ENCODE results near the gene STARD9. TPM values are rescaled to one million over a fixed set of nuclear protein-coding genes. Genes with fewer than 3 reads are reported as not detected.
"Not testable (repeated sequence)": the region's sequence is repeated elsewhere in the genome, so short reads cannot be mapped to it uniquely, and the experiment has no call there.

The STARD9 gene
- total RNA-seq, 1 donor from 2014 or later: 17.0 TPM

DNA sequence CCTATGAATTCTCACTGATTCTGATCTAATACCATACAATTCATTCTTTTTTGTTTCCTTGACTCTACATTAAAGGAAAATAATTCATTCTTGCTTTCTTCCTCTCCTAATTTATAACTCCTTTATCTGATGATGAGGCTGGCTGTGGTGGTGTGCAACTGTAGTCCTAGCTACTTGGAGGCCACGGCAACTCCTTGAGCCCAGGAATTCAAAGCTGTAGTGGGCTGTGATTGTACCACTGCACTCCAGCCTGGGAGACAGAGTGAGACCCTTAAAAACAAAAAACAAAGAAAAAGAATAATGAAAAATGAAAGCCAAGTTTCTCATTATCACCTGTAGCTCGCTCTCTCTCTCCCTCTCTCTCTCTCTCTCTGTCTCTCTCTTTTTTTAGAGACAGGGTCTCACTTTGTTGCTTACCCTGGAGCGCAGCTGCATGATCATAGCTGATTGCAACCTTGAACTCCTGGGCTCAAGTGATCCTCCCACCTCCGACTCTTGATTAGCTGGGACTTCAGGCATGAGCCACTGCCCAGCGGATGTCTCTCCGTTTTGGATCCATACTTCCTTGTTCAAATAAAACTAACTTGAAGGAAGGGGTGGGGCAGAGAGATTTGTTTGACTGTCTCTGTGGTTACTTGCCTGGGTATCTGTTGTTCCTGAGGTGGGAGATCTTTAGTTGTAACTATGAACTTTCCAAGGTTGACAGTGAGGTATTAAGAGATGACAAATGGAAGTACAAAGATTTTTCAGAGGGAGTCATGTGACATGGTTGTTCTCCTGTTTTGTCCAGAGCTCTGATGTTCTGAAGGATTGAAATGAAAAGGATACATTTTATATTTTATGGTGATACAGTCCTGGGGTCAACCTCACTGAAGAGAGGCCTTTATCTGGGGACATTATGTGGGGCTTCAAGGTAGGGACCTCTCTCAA lies 46.9 kb downstream of the STARD9 start:
- no peak for DNase-seq (ENCODE audit: low spot score)

DNA sequence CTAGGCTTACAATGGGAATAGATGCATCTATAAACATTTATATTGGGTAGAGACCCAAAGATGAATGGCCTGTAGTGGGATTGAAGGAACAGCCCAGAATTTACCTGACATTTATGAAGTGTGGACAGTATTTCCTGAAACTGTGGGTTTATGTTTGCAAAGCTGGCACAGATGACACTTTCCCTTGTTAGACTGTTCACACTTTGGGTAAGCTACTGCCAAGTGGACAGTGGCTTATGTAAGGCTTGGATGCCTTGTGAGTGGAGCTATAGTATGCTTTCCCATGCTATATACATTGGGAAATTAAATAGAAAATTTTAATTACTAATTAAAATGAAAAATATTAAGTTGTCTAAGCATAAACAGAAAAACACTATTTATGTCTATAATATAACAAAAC lies 48.5 kb downstream of the STARD9 start:
- no peak for DNase-seq (ENCODE audit: low spot score)

DNA sequence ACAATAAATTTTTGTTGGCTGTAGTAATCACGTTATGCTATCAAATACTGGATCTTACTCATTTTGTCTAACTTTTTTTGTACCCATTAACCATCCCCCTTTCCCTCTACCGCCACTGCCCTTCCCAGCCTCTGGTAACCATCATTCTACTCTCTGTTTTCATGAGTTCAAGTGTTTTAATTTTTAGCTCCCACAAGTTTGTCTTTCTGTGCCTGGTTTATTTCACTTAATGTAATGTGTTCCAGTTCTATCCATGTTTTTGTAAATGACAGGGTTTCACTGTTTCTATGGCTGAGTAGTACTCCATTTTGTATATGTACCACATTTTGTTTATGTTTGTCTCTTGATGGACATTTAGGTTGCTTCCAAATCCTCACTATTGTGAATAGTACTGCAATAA lies 52.1 kb downstream of the STARD9 start:
- no peak for DNase-seq (ENCODE audit: low spot score)

DNA sequence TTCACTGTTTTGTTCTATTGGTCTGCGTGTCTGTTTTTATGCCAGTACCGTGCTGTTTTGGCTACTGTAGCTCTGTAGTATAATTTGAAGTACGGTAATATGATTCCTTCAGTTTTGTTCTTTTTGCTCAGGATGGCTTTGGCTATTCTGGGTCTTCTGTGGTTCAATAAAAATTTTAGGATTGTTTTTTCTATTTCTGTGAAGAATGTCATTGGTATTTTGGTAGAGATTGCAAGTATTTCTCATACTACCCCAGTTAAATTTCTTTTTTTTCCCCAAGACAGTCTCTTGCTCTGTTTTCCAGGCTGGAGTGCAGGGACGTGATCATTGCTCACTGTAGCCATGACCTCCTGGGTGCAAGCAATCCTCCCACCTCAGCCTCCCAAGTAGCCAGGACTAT lies 53.4 kb downstream of the STARD9 start:
- no peak for DNase-seq (ENCODE audit: low spot score)

DNA sequence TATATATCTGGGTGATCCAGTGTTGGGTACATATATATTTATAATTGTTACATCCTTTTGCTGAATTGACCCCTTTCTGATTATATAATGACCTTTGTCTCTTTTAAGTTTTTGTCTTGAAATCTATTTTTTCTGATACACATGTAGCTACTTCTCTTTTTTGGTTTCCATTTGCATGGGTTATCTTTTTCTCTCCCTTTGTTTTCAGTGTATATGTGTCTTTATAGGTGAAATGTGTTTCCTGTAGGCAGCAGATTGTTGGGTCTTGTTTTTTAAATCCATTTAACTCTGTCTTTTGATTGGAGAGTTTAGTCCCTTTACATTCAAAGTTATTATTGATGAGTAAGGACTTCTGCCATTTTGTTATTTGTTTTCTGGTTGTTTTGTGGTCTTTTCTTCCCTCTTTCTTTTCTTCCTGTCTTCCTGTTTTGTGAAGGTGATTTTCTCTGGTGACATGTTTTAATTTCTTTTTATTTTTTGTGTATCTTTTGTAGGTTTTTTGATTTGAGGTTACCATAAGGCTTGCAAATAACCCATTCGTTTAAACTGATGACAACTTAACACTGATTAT lies 56.8 kb downstream of the STARD9 start:
- DNase-seq (ENCODE audit: low spot score): no peak

DNA sequence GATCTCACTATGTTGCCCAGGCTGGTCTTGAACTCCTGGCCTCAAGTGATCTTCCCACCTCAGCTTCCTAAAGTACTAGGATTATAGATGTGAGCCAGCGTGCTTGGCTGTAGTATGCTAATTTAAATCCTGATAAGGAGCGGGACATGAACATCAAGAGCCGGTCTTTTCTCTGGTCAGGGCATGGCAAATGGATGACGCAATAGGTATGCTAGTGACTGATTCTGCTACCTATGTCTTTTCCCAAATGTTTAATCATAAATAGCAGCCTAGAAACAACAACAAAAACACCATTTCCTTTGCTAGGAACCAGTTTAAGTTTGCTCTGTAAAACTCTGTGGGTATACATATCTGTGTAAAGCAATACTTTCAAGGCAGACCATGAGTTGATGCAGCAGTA lies 64.7 kb downstream of the STARD9 start:
- no peak for DNase-seq (ENCODE audit: low spot score)

DNA sequence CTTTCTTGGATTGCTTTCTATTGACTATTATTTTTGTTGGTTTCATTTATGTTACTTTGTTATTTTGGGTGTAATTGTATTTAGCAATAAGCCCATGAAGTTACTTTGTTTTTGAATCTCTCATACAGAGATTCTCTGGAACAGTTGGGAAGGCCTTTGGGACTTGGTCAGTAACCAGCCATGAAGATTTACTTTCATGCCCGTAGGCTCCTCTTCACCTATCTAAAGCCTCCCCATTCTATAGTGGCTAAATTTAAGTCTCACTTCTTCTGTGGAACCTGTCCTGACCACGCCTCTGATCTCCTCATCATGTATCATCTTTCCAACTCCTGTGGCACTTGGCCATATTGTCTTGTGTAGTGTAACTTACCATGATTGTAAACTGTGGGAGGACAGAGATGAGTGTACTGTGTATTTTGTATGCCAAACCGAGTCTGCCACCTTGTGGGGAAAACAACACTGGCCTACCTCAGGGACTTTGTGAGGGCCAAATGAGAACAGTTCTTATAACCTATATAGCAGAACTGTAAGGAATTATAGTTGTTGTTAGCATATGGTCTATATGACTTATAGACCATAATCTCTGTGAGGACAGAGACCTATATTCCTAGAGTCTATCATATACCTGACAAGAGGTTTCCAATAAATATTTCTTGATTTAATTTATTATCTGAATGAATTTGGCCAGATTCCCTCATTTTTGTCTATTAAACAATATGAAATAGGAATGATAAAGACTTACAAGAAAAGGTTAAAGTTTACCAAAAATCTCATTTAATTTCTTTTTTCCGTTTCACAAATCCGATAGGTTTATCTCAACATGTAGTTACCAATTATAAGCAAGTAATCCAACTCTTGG lies 75.0 kb downstream of the STARD9 start:
- no peak for DNase-seq (ENCODE audit: low spot score)

DNA sequence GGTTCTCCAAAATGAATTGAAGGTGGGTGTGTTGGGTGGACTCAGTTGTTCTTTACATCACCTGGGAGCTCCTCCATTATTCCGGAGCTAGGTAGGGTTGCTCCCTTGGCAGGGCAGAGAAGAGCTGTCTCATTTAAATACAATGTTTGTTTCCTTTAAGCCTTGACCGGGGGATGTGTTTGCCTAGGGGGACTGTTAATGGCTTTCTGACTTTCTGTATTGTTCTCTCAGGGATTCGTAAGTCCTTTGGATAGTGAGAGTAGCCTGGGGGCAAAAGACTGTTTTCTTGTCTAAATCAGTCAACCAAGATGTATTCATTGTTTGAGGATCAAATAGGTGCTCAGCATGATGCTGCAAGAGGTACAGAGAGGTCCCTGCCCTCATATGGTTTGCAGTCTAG lies 90.4 kb downstream of the STARD9 start:
- DNase-seq (ENCODE audit: low spot score): no peak

DNA sequence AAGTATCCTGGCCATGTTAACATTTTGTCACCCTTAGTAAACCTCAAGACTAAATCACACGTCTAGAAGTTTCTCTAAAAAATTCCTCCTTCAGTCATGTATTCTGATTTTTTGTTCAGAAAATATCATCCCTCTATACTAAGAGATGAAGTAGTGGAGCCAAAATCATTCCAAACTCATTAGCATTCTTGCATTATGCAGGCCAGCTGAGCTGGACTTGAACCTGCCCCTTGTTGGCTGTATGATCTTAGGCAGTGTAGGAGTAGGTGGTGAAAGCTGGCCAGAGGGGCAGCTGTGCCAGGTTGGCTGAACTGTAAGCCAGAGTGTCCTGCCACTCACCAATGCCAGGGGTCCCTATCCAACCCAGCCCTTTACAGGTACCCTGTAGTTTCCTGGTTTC lies 92.4 kb downstream of the STARD9 start:
- no peak for DNase-seq (ENCODE audit: low spot score)

DNA sequence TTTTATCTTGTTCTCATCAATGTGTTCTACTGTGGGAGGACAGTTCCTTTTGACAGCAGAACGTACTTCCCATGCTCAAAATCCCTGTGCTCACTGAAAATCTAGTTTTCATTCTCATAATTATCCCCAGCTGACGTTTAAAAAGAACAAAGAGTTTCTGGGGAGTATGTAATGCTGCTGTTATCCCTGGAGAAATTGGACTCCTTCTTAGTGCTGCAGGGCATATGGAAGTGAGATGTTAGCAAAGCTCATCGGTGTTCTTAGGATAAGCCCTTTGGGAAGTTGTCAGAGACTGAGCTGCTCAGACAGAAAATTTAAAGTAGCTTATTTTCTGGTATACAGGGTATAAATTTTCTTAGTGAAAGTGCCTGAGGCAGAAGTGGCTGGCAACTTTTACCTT lies 95.0 kb downstream of the STARD9 start:
- no peak for DNase-seq (ENCODE audit: low spot score)

DNA sequence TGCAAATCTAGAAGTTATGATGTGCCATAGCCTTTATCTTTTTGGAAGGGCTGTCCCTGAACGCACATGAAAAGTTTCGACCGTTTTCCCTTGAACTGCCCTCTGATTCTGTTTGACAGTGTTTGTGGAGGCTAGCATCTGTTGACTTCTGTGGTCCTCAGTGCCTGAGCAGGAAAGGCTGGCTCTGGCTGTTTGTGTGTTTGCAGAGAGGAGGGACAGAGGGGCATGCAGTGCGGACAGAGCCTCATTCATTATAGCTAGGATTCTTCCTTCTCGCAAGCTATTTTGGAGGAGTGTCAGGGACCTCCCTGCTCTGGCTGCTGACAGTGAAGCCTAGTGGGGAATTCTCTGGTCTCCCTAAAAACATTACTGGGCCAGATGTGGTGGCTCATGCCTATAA lies 97.0 kb downstream of the STARD9 start:
- DNase-seq (ENCODE audit: low spot score): no peak

DNA sequence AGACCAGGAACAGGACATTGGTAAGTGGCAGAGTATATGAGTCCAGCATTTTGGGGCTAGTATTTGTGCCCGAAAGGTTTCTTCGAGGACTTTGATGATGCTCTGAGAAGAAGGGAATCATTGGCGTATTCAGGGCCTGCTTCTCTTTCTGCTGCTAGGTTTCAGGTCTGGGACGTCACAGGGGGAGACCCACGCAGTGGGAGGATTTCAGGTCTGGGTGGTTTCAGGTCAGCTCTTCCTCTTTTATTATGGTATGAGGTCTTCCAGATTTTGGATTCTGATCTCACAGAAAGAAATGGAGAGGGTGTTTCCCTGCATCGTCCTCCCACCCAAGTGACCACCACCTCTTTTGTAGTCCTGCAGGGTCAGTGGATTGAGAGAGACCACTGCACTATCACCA lies 99.1 kb downstream of the STARD9 start:
- no peak for DNase-seq (ENCODE audit: low spot score)

DNA sequence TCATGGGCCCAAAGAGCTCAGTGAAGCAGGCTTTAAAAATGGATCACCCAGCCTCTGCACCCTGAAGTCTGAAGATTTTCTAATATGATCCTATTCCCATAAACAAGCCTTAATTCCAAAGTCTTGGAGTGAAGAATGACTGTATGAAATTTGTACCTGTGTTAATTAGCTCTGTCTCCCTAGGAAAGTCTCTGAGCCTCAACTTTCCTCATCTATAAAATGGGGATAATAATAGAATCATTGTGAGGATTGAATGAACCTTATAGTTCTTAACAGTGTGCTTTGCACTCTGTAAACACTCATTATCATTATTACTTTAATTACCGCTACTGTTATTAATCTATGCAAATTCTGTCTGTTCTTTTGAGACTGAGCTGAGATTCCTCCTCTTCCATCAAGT lies 99.6 kb downstream of the STARD9 start:
- DNase-seq (ENCODE audit: low spot score): no peak

DNA sequence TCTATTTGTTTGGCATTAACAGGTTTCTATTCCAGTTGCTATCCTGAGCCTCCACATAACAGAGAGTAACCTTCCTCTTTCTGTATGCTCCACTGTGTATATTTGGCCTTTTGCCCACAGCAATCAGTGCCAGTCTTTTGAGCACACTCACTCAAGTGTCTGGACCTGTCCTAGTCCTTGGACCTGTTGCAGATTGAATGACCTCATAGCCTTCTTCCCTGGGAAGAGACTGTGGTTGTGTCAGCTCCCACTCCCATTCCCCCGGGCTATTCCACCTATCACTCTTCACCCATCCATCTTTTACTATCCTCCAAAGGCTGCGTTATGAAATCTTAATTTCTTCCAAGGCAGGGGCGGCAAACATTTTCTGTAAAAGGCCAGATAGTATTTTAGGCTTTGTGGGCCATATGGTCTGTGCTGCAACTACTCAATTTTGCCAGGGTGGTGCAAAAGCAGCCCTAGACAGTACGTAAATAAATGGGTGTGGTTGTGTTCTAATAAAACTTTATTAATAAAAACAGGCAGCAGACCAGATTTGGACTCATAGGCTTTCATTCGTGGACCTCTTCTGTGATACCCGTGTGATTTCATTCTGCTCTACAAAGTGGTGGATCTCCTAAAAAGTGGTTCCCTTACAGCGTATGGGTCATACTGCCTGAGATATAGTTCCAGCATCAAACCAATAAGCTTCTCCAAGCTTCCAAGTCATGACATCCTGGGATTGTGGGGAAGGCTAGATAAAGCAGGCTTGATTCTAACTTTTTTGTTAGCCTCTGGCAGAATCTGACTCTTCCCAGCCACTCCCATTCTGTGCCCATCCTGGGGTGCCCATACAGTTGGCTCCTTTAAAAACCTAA lies 104.1 kb downstream of the STARD9 start:
- DNase-seq (ENCODE audit: low spot score): no peak

DNA sequence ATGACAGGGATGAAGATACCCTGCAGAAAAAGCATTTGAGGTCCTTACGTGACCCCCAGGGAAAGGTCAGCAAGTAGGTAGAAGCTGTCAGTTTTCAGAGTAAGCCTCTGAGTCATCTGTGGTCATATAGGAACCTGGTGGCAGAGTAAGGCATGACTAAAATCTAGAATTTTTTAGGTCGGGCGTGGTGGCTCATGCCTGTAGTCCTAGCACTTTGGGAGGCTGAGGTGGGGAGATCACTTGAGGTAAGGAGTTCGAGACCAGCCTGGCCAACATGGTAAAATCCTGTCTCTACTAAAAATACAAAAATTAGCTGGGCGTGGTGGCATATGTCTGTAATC lies 104.7 kb downstream of the STARD9 start:
- not testable (repeated sequence) for DNase-seq (ENCODE audit: low spot score)

DNA sequence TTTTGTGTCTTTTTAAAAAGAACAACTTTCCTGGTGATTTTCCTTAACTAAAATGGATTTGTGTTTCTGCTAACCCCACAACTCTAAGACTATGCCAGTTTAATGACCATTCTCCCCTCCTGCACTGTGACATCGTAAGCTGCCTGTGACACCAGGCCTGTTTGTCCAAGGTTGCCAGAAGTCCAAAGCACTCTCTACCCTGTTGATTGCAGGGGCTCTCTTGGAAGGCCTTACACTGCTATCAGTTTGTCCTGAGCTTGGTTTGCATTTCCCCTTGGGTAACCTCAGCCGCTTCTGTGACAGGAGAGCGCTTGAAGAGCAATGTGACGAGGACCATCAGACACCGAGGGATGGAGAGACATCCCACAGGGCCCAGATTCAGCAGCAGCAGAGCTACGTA lies 105.7 kb downstream of the STARD9 start:
- no peak for DNase-seq (ENCODE audit: low spot score)

DNA sequence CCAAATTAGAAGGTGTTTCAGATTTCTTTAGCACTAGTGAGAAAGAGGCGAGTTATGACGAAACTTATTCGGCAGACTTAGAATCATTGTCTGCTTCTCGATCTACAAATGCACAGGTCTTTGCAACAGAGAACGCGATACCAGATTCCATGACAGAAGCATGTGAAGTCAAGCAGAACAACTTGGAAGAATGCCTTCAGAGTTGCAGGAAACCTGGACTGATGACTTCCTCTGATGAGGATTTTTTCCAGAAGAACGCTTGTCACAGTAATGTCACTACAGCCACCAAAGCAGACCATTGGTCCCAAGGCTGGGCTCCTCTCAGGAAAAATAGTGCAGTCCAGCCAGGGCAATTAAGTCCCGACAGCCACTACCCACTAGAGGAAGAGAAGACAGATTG lies 110.9 kb downstream of the STARD9 start:
- no peak for DNase-seq (ENCODE audit: low spot score)

DNA sequence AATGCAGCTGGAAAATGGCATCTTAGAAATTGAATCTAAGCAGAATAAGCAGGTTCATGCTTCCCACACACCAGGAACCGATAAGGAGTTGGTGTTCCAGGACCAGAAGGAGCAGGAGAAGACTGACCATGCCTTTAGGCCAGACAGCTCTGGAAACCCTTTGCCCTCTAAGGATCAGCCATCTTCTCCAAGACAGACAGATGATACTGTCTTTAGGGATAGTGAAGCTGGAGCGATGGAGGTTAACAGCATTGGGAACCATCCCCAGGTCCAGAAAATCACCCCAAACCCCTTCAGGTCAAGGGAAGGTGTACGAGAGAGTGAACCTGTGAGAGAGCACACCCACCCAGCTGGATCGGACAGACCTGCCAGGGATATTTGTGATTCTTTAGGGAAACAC lies 112.3 kb downstream of the STARD9 start:
- no peak for DNase-seq (ENCODE audit: low spot score)

DNA sequence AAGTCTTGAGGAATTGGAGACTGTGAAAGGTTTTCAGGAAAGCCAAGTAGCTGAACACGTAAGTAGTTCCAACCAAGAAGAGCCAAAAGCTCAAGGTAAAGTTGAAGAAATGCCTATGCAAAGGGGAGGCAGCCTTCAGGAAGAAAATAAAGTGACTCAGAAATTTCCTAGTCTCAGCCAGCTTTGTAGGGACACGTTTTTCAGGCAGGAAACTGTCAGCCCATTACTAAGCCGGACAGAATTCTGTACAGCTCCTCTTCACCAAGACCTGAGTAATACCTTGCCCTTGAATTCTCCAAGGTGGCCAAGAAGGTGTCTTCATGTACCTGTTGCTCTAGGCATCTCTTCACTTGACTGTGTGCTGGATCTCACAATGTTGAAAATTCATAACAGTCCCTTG lies 112.9 kb downstream of the STARD9 start:
- no peak for DNase-seq (ENCODE audit: low spot score)

DNA sequence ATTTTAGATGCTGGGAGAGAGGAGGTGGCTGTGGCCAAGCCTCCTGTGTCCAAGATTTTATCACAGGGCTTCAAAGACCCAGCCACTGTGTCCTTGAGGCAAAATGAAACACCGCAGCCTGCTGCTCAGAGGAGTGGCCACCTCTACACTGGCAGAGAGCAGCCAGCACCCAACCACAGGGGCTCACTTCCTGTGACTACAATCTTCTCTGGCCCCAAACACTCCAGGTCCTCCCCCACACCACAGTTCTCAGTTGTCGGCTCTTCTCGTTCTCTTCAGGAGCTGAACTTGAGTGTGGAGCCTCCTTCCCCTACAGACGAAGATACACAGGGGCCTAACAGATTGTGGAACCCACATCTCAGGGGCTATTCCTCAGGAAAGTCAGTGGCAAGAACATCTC lies 115.9 kb downstream of the STARD9 start:
- DNase-seq (ENCODE audit: low spot score): no peak

DNA sequence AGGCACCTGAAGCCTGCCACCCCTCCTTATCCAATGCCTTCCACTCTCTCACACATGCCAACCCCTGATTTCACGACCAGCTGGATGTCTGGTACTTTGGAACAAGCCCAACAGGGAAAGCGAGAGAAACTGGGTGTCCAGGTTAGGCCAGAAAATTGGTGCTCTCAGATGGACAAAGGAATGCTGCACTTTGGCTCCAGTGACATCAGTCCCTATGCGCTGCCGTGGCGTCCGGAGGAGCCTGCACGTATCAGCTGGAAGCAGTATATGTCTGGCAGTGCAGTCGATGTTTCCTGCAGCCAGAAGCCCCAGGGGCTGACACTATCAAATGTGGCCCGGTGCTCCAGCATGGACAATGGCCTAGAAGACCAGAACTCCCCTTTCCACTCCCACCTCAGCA lies 116.4 kb downstream of the STARD9 start:
- no peak for DNase-seq (ENCODE audit: low spot score)

Data from mesenteric fat pad (tissue), 1 donor.